C4-2B (cell line): ENCODE results near the gene AIRE.

Source experiments
- H3K27ac ChIP-seq: fragments of 450-650 bp; 2 replicates; pipeline ENCODE4 v1.5.1; 2017
- ZFX ChIP-seq: fragments of 450-650 bp; IDR thresholded peaks from 2 replicates; pipeline ENCODE4 v1.6.1; 2017
- TF ChIP-seq, protein P1 (sequence below): fragments of 450-650 bp; conservative IDR thresholded peaks from 2 replicates; pipeline ENCODE4 v1.5.1; 2017; ENCODE audit warnings: mild to moderate bottlenecking

Gene AIRE

GRCh38 chr21:44310628-44311507 is 25.2 kb downstream of the AIRE start:
- no peak overlapping the region for H3K27ac ChIP-seq
- TF ChIP-seq, protein P1, sequence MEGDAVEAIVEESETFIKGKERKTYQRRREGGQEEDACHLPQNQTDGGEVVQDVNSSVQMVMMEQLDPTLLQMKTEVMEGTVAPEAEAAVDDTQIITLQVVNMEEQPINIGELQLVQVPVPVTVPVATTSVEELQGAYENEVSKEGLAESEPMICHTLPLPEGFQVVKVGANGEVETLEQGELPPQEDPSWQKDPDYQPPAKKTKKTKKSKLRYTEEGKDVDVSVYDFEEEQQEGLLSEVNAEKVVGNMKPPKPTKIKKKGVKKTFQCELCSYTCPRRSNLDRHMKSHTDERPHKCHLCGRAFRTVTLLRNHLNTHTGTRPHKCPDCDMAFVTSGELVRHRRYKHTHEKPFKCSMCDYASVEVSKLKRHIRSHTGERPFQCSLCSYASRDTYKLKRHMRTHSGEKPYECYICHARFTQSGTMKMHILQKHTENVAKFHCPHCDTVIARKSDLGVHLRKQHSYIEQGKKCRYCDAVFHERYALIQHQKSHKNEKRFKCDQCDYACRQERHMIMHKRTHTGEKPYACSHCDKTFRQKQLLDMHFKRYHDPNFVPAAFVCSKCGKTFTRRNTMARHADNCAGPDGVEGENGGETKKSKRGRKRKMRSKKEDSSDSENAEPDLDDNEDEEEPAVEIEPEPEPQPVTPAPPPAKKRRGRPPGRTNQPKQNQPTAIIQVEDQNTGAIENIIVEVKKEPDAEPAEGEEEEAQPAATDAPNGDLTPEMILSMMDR: no peak
- no peak for TF ChIP-seq ZFX

DNA sequence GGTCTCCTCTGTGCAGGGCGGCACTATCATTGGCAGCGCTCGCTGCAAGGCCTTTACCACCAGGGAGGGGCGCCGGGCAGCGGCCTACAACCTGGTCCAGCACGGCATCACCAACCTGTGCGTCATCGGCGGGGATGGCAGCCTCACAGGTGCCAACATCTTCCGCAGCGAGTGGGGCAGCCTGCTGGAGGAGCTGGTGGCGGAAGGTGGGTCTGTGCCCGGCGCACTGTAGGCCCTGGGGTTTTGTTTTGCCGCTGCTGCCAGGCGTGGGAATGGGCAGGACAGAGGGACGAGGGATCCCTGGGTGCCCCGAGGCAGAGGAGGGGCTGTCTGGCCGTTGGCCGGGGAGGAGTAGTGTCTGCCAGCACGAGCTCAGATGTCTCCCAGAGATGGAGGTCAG is 26.4 kb downstream of the AIRE start:
- no peak overlapping the region for H3K27ac ChIP-seq
- TF ChIP-seq, protein P1: no peak
- no peak for TF ChIP-seq ZFX

GRCh38 chr21:44312716-44313115 is 27.0 kb downstream of the AIRE start:
- no peak for TF ChIP-seq ZFX
- TF ChIP-seq, protein P1: no peak
- H3K27ac ChIP-seq: no peak overlapping the region

GRCh38 chr21:44313451-44313850 is 27.8 kb downstream of the AIRE start:
- no peak overlapping the region for H3K27ac ChIP-seq
- TF ChIP-seq ZFX: no peak
- TF ChIP-seq, protein P1: no peak

GRCh38 chr21:44314128-44314527 is 28.5 kb downstream of the AIRE start:
- TF ChIP-seq, protein P1: no peak
- no peak for TF ChIP-seq ZFX
- no peak overlapping the region for H3K27ac ChIP-seq

- H3K27ac ChIP-seq: no peak overlapping the region
- TF ChIP-seq ZFX: no peak
- TF ChIP-seq, protein P1: no peak
Observed at GRCh38 chr21:44314561-44314960, 28.9 kb downstream of the AIRE start.

DNA sequence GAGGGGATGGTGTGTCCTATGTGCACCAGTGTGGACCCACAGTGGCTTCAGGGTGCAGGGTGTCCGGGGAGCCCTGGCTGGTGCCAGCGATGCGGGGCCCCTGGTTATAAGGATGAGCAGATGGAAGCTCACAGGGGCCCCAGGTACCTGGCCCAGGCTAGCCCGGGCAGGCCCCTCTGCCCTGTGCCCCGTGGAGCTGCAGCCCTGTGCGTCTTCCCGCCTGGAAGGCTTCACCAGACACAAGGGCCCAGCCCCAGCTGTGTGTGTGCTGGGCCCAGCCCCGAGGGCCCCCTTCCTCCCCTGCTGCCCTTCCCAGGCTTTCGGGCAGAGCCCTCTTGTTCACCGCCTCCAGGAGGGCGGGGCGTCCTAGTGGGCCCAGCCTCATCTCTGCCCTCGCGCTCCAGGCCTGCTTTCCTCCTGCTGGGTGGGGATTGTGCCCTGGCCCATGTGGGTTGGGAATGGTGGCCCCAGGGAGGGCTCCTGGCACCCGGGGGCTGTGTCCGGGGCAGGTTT is 30.1 kb downstream of the AIRE start:
- no peak overlapping the region for H3K27ac ChIP-seq
- TF ChIP-seq, protein P1: no peak
- no peak for TF ChIP-seq ZFX
